Brain pericyte (primary cell): Measurements from ENCODE around the gene ZCWPW1.
"Not testable (repeated sequence)": the region's sequence is repeated elsewhere in the genome, so short reads cannot be mapped to it uniquely, and the experiment has no call there.

Experiments used
- DNase-seq: peaks from one replicate; pipeline ENCODE4 v3.0.0-alpha.2; 2012; ENCODE audit warnings: low read depth, low spot score

Gene ZCWPW1

GRCh38 chr7:100353685-100354330, 74.7 kb downstream of the ZCWPW1 start:
- DNase-seq: no peak

GRCh38 chr7:100352984-100353684, 75.4 kb downstream of the ZCWPW1 start:
- no peak for DNase-seq

GRCh38 chr7:100352230-100352781, 76.2 kb downstream of the ZCWPW1 start:
- not testable (repeated sequence) for DNase-seq

DNA sequence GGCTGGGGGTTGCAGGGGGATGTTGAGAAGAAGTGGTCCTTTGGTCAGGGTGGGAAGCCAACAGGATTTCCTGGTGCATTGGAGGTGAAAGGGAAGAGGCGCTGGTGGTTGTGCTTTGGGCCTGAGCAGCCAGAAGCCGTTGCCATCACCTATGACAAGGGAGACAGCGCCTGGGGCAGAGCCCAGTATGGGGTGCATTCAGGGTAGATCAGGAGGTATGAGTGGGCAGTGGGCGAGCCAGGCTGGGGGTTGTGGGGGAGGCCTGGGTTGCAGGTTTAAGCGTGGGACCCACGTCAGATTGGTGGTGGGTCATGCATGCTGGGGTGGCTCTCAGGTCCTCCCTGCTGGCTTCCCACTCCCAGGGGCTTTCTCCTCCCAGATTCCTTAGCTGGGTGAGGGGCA, 76.8 kb downstream of the ZCWPW1 start:
- DNase-seq: no peak
